Hepatocyte (in vitro differentiated cells): Measurements from ENCODE around the gene ZBTB20. TPM values are rescaled to one million over a fixed set of nuclear protein-coding genes. Genes with fewer than 3 reads are reported as not detected.

ENCODE experiments used
- DNase-seq: peaks from one replicate; pipeline ENCODE4 v3.0.0-alpha.2; 2016; ENCODE audit warnings: low spot score
- H2AFZ ChIP-seq: fragments of 200-600 bp; sonication (generic); 2 replicates; pipeline ENCODE4 v1.6.0; 2016; ENCODE audit warnings: antibody characterized with exemption, mild to moderate bottlenecking
- H3K27ac ChIP-seq: fragments of 200-600 bp; sonication (generic); 2 replicates; pipeline ENCODE4 v1.5.1; 2016; ENCODE audit warnings: mild to moderate bottlenecking
- H3K27me3 ChIP-seq: fragments of 200-600 bp; sonication (generic); 2 replicates; pipeline ENCODE4 v1.6.1; 2016
- H3K36me3 ChIP-seq: fragments of 200-600 bp; sonication (generic); replicated peaks from 2 replicates; pipeline ENCODE4 v1.5.1; 2016; ENCODE audit warnings: low read depth; ENCODE audit not compliant: insufficient read depth
- H3K4me1 ChIP-seq: fragments of 200-600 bp; sonication (generic); 2 replicates; pipeline ENCODE4 v1.5.1; 2016; ENCODE audit warnings: mild to moderate bottlenecking, moderate library complexity; ENCODE audit not compliant: insufficient read depth
- H3K4me2 ChIP-seq: fragments of 200-600 bp; sonication (generic); 2 replicates; pipeline ENCODE4 v1.6.0; 2016
- H3K4me3 ChIP-seq: fragments of 200-600 bp; sonication (generic); 2 replicates; pipeline ENCODE4 v1.5.1; 2016; ENCODE audit warnings: mild to moderate bottlenecking
- H3K79me2 ChIP-seq: fragments of 200-600 bp; sonication (generic); 2 replicates; pipeline ENCODE4 v1.6.0; 2017; ENCODE audit warnings: mild to moderate bottlenecking
- H3K9me2 ChIP-seq: fragments of 200-600 bp; sonication (generic); replicated peaks from 2 replicates; pipeline ENCODE4 v1.6.0; 2017; ENCODE audit warnings: mild to moderate bottlenecking; ENCODE audit not compliant: insufficient read depth
- H3K9me3 ChIP-seq: fragments of 200-600 bp; sonication (generic); 2 replicates; pipeline ENCODE4 v1.5.1; 2016; ENCODE audit warnings: low read depth, mild to moderate bottlenecking
- H4K20me1 ChIP-seq: fragments of 200-600 bp; sonication (generic); 2 replicates; pipeline ENCODE4 v1.6.0; 2016; ENCODE audit warnings: mild to moderate bottlenecking; ENCODE audit not compliant: insufficient read depth, poor library complexity, severe bottlenecking
- EZH2 ChIP-seq: fragments of 200-600 bp; sonication (generic); IDR thresholded peaks from 2 replicates; pipeline ENCODE4 v1.6.1; 2016; ENCODE audit warnings: antibody characterized with exemption, mild to moderate bottlenecking, borderline replicate concordance
- EZH2phosphoT487 ChIP-seq: fragments of 200-600 bp; sonication (generic); IDR thresholded peaks from one replicate; pipeline ENCODE4 v1.6.1; 2018; ENCODE audit warnings: antibody characterized with exemption, mild to moderate bottlenecking, low read depth, moderate library complexity; ENCODE audit not compliant: unreplicated experiment, severe bottlenecking
- WGBS: methylation state at CpG from one replicate; pipeline ENCODE4 v1.1.6; 2016; ENCODE audit warnings: low lambda C conversion rate; ENCODE audit errors: missing lambda C conversion rate; 5-methylcytosine and 5-hydroxymethylcytosine counted together
- polyA plus RNA-seq: library from polyadenylated mRNA; unstranded; fragments of >200 nt; fragmentation: Nextera tagmentation; extraction: Ambion mirVana; gene quantifications from 2 replicates; pipeline ENCODE4 v1.2.1, GENCODE V29; 2016
- total RNA-seq: library from RNA; depleted of rRNA; stranded (reverse); fragments of >200 nt; gene quantifications from 2 replicates; pipeline ENCODE4 v1.2.3, GENCODE V29; 2014
- TF ChIP-seq, protein P1 (sequence below): fragments of 200-600 bp; sonication (generic); IDR thresholded peaks from 2 replicates; pipeline ENCODE4 v1.5.1; 2016; ENCODE audit warnings: antibody characterized with exemption, mild to moderate bottlenecking; ENCODE audit not compliant: poor library complexity

Gene ZBTB20
- total and polyA plus RNA-seq, 2 experiments from 2014 or later = 25.8 to 28.0 TPM

DNA sequence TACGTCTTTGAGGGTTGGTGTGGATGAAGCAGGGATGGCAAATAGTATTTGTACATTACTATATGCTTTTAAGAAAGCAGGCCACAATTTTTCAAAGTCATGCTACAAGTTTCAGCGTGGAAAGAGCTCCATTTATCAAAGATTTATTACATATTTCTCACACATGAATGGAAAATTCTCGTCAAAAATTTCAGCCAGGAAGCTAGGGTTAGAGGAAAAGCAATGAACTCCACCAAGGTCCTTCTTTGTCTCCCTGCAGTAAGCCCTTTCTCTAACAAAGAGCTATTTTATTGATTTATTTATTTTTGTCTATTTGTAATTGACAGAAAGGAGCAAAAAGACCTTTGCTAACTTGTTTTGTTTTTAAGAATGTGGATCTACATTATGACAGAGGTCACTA lies 7.5 kb upstream of the ZBTB20 start:
- H3K9me3 ChIP-seq = no peaks in the 10 kb centered on the region
- no peak overlapping the region for H3K4me3 ChIP-seq
- H3K9me2 ChIP-seq = no peaks in the 10 kb centered on the region
- no peak overlapping the region for H2AFZ ChIP-seq
- no peak for DNase-seq
- H3K4me2 ChIP-seq = no peak overlapping the region
- 80% methylated on average over 3 of the region's 3 CpGs for WGBS
- TF ChIP-seq, protein P1, sequence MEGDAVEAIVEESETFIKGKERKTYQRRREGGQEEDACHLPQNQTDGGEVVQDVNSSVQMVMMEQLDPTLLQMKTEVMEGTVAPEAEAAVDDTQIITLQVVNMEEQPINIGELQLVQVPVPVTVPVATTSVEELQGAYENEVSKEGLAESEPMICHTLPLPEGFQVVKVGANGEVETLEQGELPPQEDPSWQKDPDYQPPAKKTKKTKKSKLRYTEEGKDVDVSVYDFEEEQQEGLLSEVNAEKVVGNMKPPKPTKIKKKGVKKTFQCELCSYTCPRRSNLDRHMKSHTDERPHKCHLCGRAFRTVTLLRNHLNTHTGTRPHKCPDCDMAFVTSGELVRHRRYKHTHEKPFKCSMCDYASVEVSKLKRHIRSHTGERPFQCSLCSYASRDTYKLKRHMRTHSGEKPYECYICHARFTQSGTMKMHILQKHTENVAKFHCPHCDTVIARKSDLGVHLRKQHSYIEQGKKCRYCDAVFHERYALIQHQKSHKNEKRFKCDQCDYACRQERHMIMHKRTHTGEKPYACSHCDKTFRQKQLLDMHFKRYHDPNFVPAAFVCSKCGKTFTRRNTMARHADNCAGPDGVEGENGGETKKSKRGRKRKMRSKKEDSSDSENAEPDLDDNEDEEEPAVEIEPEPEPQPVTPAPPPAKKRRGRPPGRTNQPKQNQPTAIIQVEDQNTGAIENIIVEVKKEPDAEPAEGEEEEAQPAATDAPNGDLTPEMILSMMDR = no peak
- TF ChIP-seq EZH2phosphoT487 (no peak), EZH2 (no peak)
- no peak overlapping the region for H3K27ac ChIP-seq
- H3K79me2 ChIP-seq = no peaks in the 10 kb centered on the region
- no peaks in the 10 kb centered on the region for H4K20me1 ChIP-seq
- H3K4me1 ChIP-seq = no peaks in the 10 kb centered on the region
- no peaks in the 10 kb centered on the region for H3K36me3 ChIP-seq
- no peaks in the 10 kb centered on the region for H3K27me3 ChIP-seq

GRCh38 chr3:115151921-115152320 lies 4.8 kb upstream of the ZBTB20 start:
- no peak overlapping the region for H3K4me2 ChIP-seq
- 77% methylated on average over 2 of the region's 2 CpGs for WGBS
- H2AFZ ChIP-seq = no peak overlapping the region

DNA sequence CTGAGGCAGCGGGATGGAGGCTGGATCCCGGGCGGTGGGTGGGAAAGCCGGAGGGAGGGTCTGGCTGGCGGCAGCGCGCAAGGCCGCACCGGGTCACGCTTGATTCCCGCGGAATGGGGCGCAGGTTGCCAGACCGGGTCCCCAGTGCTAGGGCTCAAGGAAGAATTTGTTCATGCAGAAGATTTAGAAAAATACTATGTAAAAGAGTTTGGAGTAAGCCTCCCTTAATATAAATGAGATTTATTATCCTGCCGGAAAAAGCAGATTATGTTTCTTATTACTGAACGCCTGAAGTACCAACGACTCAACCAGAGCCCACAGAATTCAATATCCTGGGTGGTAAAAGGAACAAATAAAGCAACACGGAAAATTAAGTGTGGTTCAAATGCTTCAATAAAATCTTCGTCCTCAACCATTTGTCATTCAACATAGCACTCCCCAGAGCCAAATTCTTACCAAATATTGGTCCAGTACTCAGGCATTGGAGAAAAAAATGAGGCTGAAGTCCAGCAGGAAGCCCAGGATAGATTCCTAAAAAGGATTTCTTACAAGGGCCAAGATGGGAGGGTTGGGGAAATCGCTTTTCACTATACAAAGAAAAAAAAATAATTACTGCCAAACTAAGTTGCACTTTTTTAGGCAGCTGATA lies 1.2 kb upstream of the ZBTB20 start:
- Histone ChIP-seq H3K4me1 (no peaks in the 10 kb centered on the region), H3K79me2 (peaks cover 5% of the 10 kb centered on the region), H3K36me3 (no peaks in the 10 kb centered on the region), H4K20me1 (no peaks in the 10 kb centered on the region), H3K4me2 (peak overlapping the region; percentile 86), H3K9me2 (no peaks in the 10 kb centered on the region), H3K9me3 (no peaks in the 10 kb centered on the region), H3K27me3 (no peaks in the 10 kb centered on the region), H3K27ac (peak overlapping the region; percentile 86), H2AFZ (peak overlapping the region; percentile 68), H3K4me3 (peak overlapping the region; percentile 44)
- 4% methylated on average over 20 of the region's 20 CpGs for whole genome bisulfite sequencing
- DNase-seq = no peak
- TF ChIP-seq, protein P1 = no peak
- TF ChIP-seq EZH2 = no peak
- no peak for TF ChIP-seq EZH2phosphoT487

More at GRCh38 chr3:115151921-115152320, 4.8 kb upstream of the ZBTB20 start:
- no peak overlapping the region for H3K4me3 ChIP-seq
- no peak for DNase-seq
- TF ChIP-seq EZH2 = no peak
- no peak for TF ChIP-seq EZH2phosphoT487
- TF ChIP-seq, protein P1 = no peak
- no peaks in the 10 kb centered on the region for H4K20me1 ChIP-seq
- no peaks in the 10 kb centered on the region for H3K4me1 ChIP-seq
- H3K9me3 ChIP-seq = no peaks in the 10 kb centered on the region
- H3K79me2 ChIP-seq = no peaks in the 10 kb centered on the region
- no peaks in the 10 kb centered on the region for H3K36me3 ChIP-seq
- H3K9me2 ChIP-seq = no peaks in the 10 kb centered on the region
- H3K27me3 ChIP-seq = no peaks in the 10 kb centered on the region
- no peak overlapping the region for H3K27ac ChIP-seq
